GM23338 (cell line): ENCODE data around the gene CACNA2D3. TPM values are rescaled to one million over a fixed set of nuclear protein-coding genes. Genes with fewer than 3 reads are reported as not detected.

Experiments
- ATAC-seq: fragments of 200-7000 bp; cut with Tn5 transposase; 3 replicates; pipeline ENCODE4 v1.9.1; 2020
- DNase-seq: peaks from one replicate; pipeline ENCODE4 v3.0.0-alpha.2; 2015; ENCODE audit warnings: low spot score
- H2AFZ ChIP-seq: fragments of 200-600 bp; sonication (generic); 2 replicates; pipeline ENCODE4 v1.8.0; 2016; ENCODE audit warnings: antibody characterized with exemption, mild to moderate bottlenecking, moderate library complexity
- H3F3A ChIP-seq: fragments of 200-600 bp; sonication (generic); replicated peaks from 2 replicates; pipeline ENCODE4 v1.8.0; 2017; ENCODE audit warnings: antibody characterized with exemption, mixed run types, low read depth
- H3K27ac ChIP-seq: fragments of 200-600 bp; sonication (generic); 2 replicates; pipeline ENCODE4 v1.6.1; 2016; ENCODE audit warnings: low read depth
- H3K27me3 ChIP-seq: fragments of 200-600 bp; sonication (generic); 2 replicates; pipeline ENCODE4 v1.8.0; 2016; ENCODE audit warnings: mild to moderate bottlenecking, mixed run types, moderate library complexity; ENCODE audit not compliant: insufficient read depth
- H3K36me3 ChIP-seq: fragments of 200-600 bp; sonication (generic); 2 replicates; pipeline ENCODE4 v1.8.0; 2016; ENCODE audit warnings: mild to moderate bottlenecking; ENCODE audit not compliant: insufficient read depth
- H3K4me1 ChIP-seq: fragments of 200-600 bp; sonication (generic); 2 replicates; pipeline ENCODE4 v1.8.0; 2016; ENCODE audit warnings: mild to moderate bottlenecking, moderate library complexity; ENCODE audit not compliant: insufficient read depth
- H3K4me2 ChIP-seq: fragments of 200-600 bp; sonication (generic); 2 replicates; pipeline ENCODE4 v1.7.1; 2017; ENCODE audit warnings: mixed run types
- H3K4me3 ChIP-seq: fragments of 200-600 bp; sonication (generic); 2 replicates; pipeline ENCODE4 v1.6.1; 2016; ENCODE audit warnings: mixed run types
- H3K79me2 ChIP-seq: fragments of 200-600 bp; sonication (generic); replicated peaks from 2 replicates; pipeline ENCODE4 v1.8.0; 2017; ENCODE audit warnings: mild to moderate bottlenecking; ENCODE audit not compliant: insufficient read depth
- H3K9me2 ChIP-seq: fragments of 200-600 bp; sonication (generic); 2 replicates; pipeline ENCODE4 v1.8.0; 2017; ENCODE audit not compliant: insufficient read depth
- H4K20me1 ChIP-seq: fragments of 200-600 bp; sonication (generic); replicated peaks from 2 replicates; pipeline ENCODE4 v1.8.0; 2017; ENCODE audit warnings: mild to moderate bottlenecking; ENCODE audit not compliant: insufficient read depth
- H3K27ac Mint-ChIP-seq: 2 replicates; pipeline ENCODE4 v1.8.0; 2020; ENCODE audit warnings: inconsistent platforms, mild to moderate bottlenecking, moderate library complexity, mixed read lengths
- H3K27me3 Mint-ChIP-seq: 3 replicates; pipeline ENCODE4 v1.8.0; 2022; ENCODE audit warnings: low read depth, mild to moderate bottlenecking, moderate library complexity, mixed read lengths, inconsistent platforms; ENCODE audit not compliant: insufficient read depth, poor library complexity
- H3K36me3 Mint-ChIP-seq: 3 replicates; pipeline ENCODE4 v1.8.0; 2021; ENCODE audit warnings: low read depth, mild to moderate bottlenecking, inconsistent platforms, moderate library complexity, mixed read lengths
- H3K4me1 Mint-ChIP-seq: 3 replicates; pipeline ENCODE4 v1.8.0; 2020; ENCODE audit warnings: mild to moderate bottlenecking, inconsistent platforms, mixed read lengths
- H3K4me3 Mint-ChIP-seq: 3 replicates; pipeline ENCODE4 v1.8.0; 2021; ENCODE audit warnings: moderate library complexity, mild to moderate bottlenecking, inconsistent platforms, mixed read lengths
- H3K9me3 Mint-ChIP-seq: 3 replicates; pipeline ENCODE4 v1.8.0; 2020; ENCODE audit warnings: moderate library complexity, mild to moderate bottlenecking, inconsistent platforms, mixed read lengths
- EZH2phosphoT487 ChIP-seq: fragments of 200-600 bp; sonication (generic); IDR thresholded peaks from one replicate; pipeline ENCODE4 v1.8.1; 2018; ENCODE audit warnings: antibody characterized with exemption; ENCODE audit not compliant: unreplicated experiment
- JUNB ChIP-seq: IDR thresholded peaks from one replicate; pipeline ENCODE4 v1.6.1; 2016; ENCODE audit warnings: antibody characterized with exemption; ENCODE audit not compliant: unreplicated experiment
- NANOG ChIP-seq: IDR thresholded peaks from 2 replicates; pipeline ENCODE4 v1.6.1; 2016; ENCODE audit warnings: antibody characterized with exemption, borderline replicate concordance
- POLR2AphosphoS5 ChIP-seq: IDR thresholded peaks from 2 replicates; pipeline ENCODE4 v1.6.1; 2016; ENCODE audit warnings: antibody characterized with exemption, low read depth
- REST ChIP-seq: IDR thresholded peaks from one replicate; pipeline ENCODE4 v1.6.1; 2018; ENCODE audit warnings: antibody characterized with exemption; ENCODE audit not compliant: unreplicated experiment
- ZNF114 ChIP-seq: fragments of 250-450 bp; sonication (Bioruptor Pico); IDR thresholded peaks from 2 replicates; pipeline ENCODE4 v1.5.0; 2020; ENCODE audit warnings: mild to moderate bottlenecking, moderate library complexity
- ZNF331 ChIP-seq: fragments of 250-450 bp; sonication (Bioruptor Pico); IDR thresholded peaks from 2 replicates; pipeline ENCODE4 v1.5.0; 2020; ENCODE audit warnings: low read depth, mild to moderate bottlenecking, moderate library complexity
- polyA plus RNA-seq: library from polyadenylated mRNA; unstranded; fragments of >200 nt; fragmentation: Nextera tagmentation; extraction: Ambion mirVana; gene quantifications from 2 replicates; pipeline ENCODE4 v1.2.1, GENCODE V29; 2016
- total RNA-seq: library from RNA; depleted of rRNA; stranded (reverse); fragments of >200 nt; shearing (Covaris generic); gene quantifications from 2 replicates; pipeline ENCODE4 v1.2.3, GENCODE V29; 2014

The CACNA2D3 gene
- total and polyA plus RNA-seq, 2 experiments from 2014 or later: 2.2 to 2.3 TPM

- TF ChIP-seq REST (no peak), ZNF114 (CRISPR knock-in tag) (no peak)
Observed at GRCh38 chr3:54831112-54831511, 708.8 kb downstream of the CACNA2D3 start (continued).

GRCh38 chr3:54832876-54833275 lies 710.5 kb downstream of the CACNA2D3 start:
- Mint-ChIP-seq H3K27me3 (peaks cover 3% of the 10 kb centered on the region), H3K4me3 (no peak overlapping the region), H3K36me3 (peaks cover 14% of the 10 kb centered on the region; the same call in 2 of the 3 replicates), H3K27ac (no peak overlapping the region), H3K9me3 (peaks cover 18% of the 10 kb centered on the region), H3K4me1 (no peaks in the 10 kb centered on the region)
- no peaks in the 10 kb centered on the region for H3K4me1 ChIP-seq
- H3K27me3 ChIP-seq: no peaks in the 10 kb centered on the region
- H3K4me3 ChIP-seq: no peak overlapping the region
- TF ChIP-seq ZNF114 (CRISPR knock-in tag) (no peak), NANOG (no peak), JUNB (no peak)
- no peak overlapping the region for H2AFZ ChIP-seq
- DNase-seq (no peak), ATAC-seq (no peak)
- H3K27ac ChIP-seq: no peak overlapping the region
- H3K79me2 ChIP-seq: no peaks in the 10 kb centered on the region
- no peaks in the 10 kb centered on the region for H4K20me1 ChIP-seq
- H3K4me2 ChIP-seq: no peak overlapping the region
- H3K36me3 ChIP-seq: 0 out of 2 replicates have a peak, but pooled peaks cover 3% of the 10 kb centered on the region
- H3K9me2 ChIP-seq: no peaks in the 10 kb centered on the region; the same call in 1 of the 2 replicates
- no peaks in the 10 kb centered on the region for H3F3A ChIP-seq

- no peak overlapping the region for H2AFZ ChIP-seq
- H3K27ac Mint-ChIP-seq: no peak overlapping the region
- peaks cover 7% of the 10 kb centered on the region for H3K27me3 Mint-ChIP-seq
- H3K27me3 ChIP-seq: no peaks in the 10 kb centered on the region
- no peaks in the 10 kb centered on the region for H3K4me1 Mint-ChIP-seq
- H3K36me3 ChIP-seq: no peaks in the 10 kb centered on the region
- H4K20me1 ChIP-seq: no peaks in the 10 kb centered on the region
- no peak overlapping the region for H3K4me3 Mint-ChIP-seq
- H3K9me2 ChIP-seq: peaks cover 6% of the 10 kb centered on the region
- DNase-seq (no peak), ATAC-seq (no peak)
- H3K4me1 ChIP-seq: no peaks in the 10 kb centered on the region
- no peaks in the 10 kb centered on the region for H3K9me3 Mint-ChIP-seq
- no peaks in the 10 kb centered on the region for H3K79me2 ChIP-seq
- H3F3A ChIP-seq: no peaks in the 10 kb centered on the region
- H3K27ac ChIP-seq: no peak overlapping the region
- H3K4me2 ChIP-seq: no peak overlapping the region
- H3K36me3 Mint-ChIP-seq: peaks cover 6% of the 10 kb centered on the region; the same call in 2 of the 3 replicates
- H3K4me3 ChIP-seq: no peak overlapping the region
- no peak for TF ChIP-seq REST
- no peak for TF ChIP-seq JUNB
- TF ChIP-seq ZNF331 (CRISPR knock-in tag): no peak
- no peak for TF ChIP-seq POLR2AphosphoS5
- no peak for TF ChIP-seq EZH2phosphoT487
Observed at GRCh38 chr3:54835701-54836100, 713.3 kb downstream of the CACNA2D3 start.
